Fibroblast of gingiva (primary cell): ENCODE measurements around the gene SH3RF2.
"Not testable (repeated sequence)": the region's sequence is repeated elsewhere in the genome, so short reads cannot be mapped to it uniquely, and the experiment has no call there.

Source experiments
- DNase-seq: peaks from one replicate; pipeline ENCODE4 v3.0.0-alpha.2; 2011; ENCODE audit warnings: low read depth

SH3RF2 gene

GRCh38 chr5:145936401-145937131 is at the start of gene SH3RF2:
SH3RF2 (plus strand) TSS chr5:145936578; CDS start chr5:145937929, 1,351 bp downstream.
- peak; percentile 52 for DNase-seq

- DNase-seq: no peak
These were observed 49.2 kb upstream of the SH3RF2 start for GRCh38 chr5:145887217-145887616.

GRCh38 chr5:145887976-145888574 is 48.3 kb upstream of the SH3RF2 start:
- peak; percentile 58 for DNase-seq

- no peak for DNase-seq
These were observed 46.8 kb upstream of the SH3RF2 start for GRCh38 chr5:145889611-145890010.

- DNase-seq: not testable (repeated sequence)
These were observed 45.0 kb upstream of the SH3RF2 start for GRCh38 chr5:145891378-145891777.

- DNase-seq: no peak
These were observed 38.2 kb upstream of the SH3RF2 start for GRCh38 chr5:145898171-145898570.

- peak; percentile 3 for DNase-seq
These were observed 34.0 kb upstream of the SH3RF2 start for GRCh38 chr5:145902421-145902820.

- DNase-seq: no peak
These were observed 33.3 kb upstream of the SH3RF2 start for GRCh38 chr5:145903113-145903512.

GRCh38 chr5:145903867-145904266 is 32.5 kb upstream of the SH3RF2 start:
- DNase-seq: peak; percentile 40

GRCh38 chr5:145904743-145905142 is 31.6 kb upstream of the SH3RF2 start:
- DNase-seq: no peak

- no peak for DNase-seq
These were observed 30.0 kb upstream of the SH3RF2 start for GRCh38 chr5:145906401-145906800.

- DNase-seq: no peak
These were observed 28.0 kb upstream of the SH3RF2 start for GRCh38 chr5:145908206-145908960.

- DNase-seq: no peak
These were observed 25.2 kb upstream of the SH3RF2 start for GRCh38 chr5:145911164-145911563.

- no peak for DNase-seq
These were observed 24.4 kb upstream of the SH3RF2 start for GRCh38 chr5:145912019-145912418.

GRCh38 chr5:145912594-145912993 is 23.8 kb upstream of the SH3RF2 start:
- no peak for DNase-seq

GRCh38 chr5:145913701-145914100 is 22.7 kb upstream of the SH3RF2 start:
- DNase-seq: no peak

GRCh38 chr5:145915970-145916638 is 20.3 kb upstream of the SH3RF2 start:
- DNase-seq: no peak

GRCh38 chr5:145917288-145917687 is 19.1 kb upstream of the SH3RF2 start:
- no peak for DNase-seq

GRCh38 chr5:145918397-145918796 is 18.0 kb upstream of the SH3RF2 start:
- no peak for DNase-seq

- DNase-seq: no peak
These were observed 17.0 kb upstream of the SH3RF2 start for GRCh38 chr5:145919413-145919812.

- DNase-seq: no peak
These were observed 15.7 kb upstream of the SH3RF2 start for GRCh38 chr5:145920542-145921210.

GRCh38 chr5:145921211-145921610 is 15.2 kb upstream of the SH3RF2 start:
- no peak for DNase-seq
